ENCODE measurements around the gene LAIR1.
"Not testable (repeated sequence)": the region's sequence is repeated elsewhere in the genome, so short reads cannot be mapped to it uniquely, and the experiment has no call there.

Gene LAIR1

GRCh38 chr19:54364775-54365257, at the start of gene LAIR1:
LAIR1 (minus strand) TSS chr19:54364931; CDS start chr19:54364804, 127 bp downstream.
- peak in 2 of 4 experiments; percentile 38 to 50 for DNase-seq (ENCODE audit: low read depth in 4 of 4, low spot score in 1 of 4)

GRCh38 chr19:54414156-54414555, 49.4 kb upstream of the LAIR1 start:
- DNase-seq (ENCODE audit: low read depth in 4 of 4, low spot score in 1 of 4), result no peak

- no peak for DNase-seq (ENCODE audit: low read depth in 4 of 4, low spot score in 1 of 4)
Measured at GRCh38 chr19:54412877-54413276, 48.1 kb upstream of the LAIR1 start.

- no peak for DNase-seq (ENCODE audit: low read depth in 4 of 4, low spot score in 1 of 4)
Measured at GRCh38 chr19:54411033-54411432, 46.3 kb upstream of the LAIR1 start.

- DNase-seq (ENCODE audit: low read depth in 4 of 4, low spot score in 1 of 4), result no peak
Measured at GRCh38 chr19:54408456-54409026, 43.8 kb upstream of the LAIR1 start.

GRCh38 chr19:54407780-54408179, 43.0 kb upstream of the LAIR1 start:
- DNase-seq (ENCODE audit: low read depth in 4 of 4, low spot score in 1 of 4), result no peak

- DNase-seq (ENCODE audit: low read depth in 4 of 4, low spot score in 1 of 4), result no peak
Measured at GRCh38 chr19:54405628-54406027, 40.9 kb upstream of the LAIR1 start.

- no peak for DNase-seq (ENCODE audit: low read depth in 4 of 4, low spot score in 1 of 4)
Measured at GRCh38 chr19:54403054-54403453, 38.3 kb upstream of the LAIR1 start.

- no peak for DNase-seq (ENCODE audit: low read depth in 4 of 4, low spot score in 1 of 4)
Measured at GRCh38 chr19:54400913-54401312, 36.2 kb upstream of the LAIR1 start.

- no peak for DNase-seq (ENCODE audit: low read depth in 4 of 4, low spot score in 1 of 4)
Measured at GRCh38 chr19:54399189-54399588, 34.5 kb upstream of the LAIR1 start.

GRCh38 chr19:54395685-54396084, 31.0 kb upstream of the LAIR1 start:
- no peak for DNase-seq (ENCODE audit: low read depth in 4 of 4, low spot score in 1 of 4)

- DNase-seq (ENCODE audit: low read depth in 4 of 4, low spot score in 1 of 4), result no peak
Measured at GRCh38 chr19:54393381-54393780, 28.6 kb upstream of the LAIR1 start.

- no peak for DNase-seq (ENCODE audit: low read depth in 4 of 4, low spot score in 1 of 4)
Measured at GRCh38 chr19:54392105-54392504, 27.4 kb upstream of the LAIR1 start.

- DNase-seq (ENCODE audit: low read depth in 4 of 4, low spot score in 1 of 4), result no peak
Measured at GRCh38 chr19:54391589-54392061, 26.9 kb upstream of the LAIR1 start.

GRCh38 chr19:54390942-54391577, 26.3 kb upstream of the LAIR1 start:
- DNase-seq (ENCODE audit: low read depth in 4 of 4, low spot score in 1 of 4), result peak; percentile 44 to 60 (median 48)

- DNase-seq (ENCODE audit: low read depth in 4 of 4, low spot score in 1 of 4), result no peak
Measured at GRCh38 chr19:54389553-54389952, 24.8 kb upstream of the LAIR1 start.

GRCh38 chr19:54388802-54389139, 24.0 kb upstream of the LAIR1 start:
- DNase-seq (ENCODE audit: low read depth in 4 of 4, low spot score in 1 of 4), result no peak

GRCh38 chr19:54387991-54388801, 23.5 kb upstream of the LAIR1 start:
- DNase-seq (ENCODE audit: low read depth in 4 of 4, low spot score in 1 of 4), result peak in 1 of 4 experiments; percentile 21

- no peak for DNase-seq (ENCODE audit: low read depth in 4 of 4, low spot score in 1 of 4)
Measured at GRCh38 chr19:54383330-54383729, 18.6 kb upstream of the LAIR1 start.

GRCh38 chr19:54382041-54382440, 17.3 kb upstream of the LAIR1 start:
- DNase-seq (ENCODE audit: low read depth in 4 of 4, low spot score in 1 of 4), result not testable (repeated sequence)

- no peak for DNase-seq (ENCODE audit: low read depth in 4 of 4, low spot score in 1 of 4)
Measured at GRCh38 chr19:54380897-54381296, 16.2 kb upstream of the LAIR1 start.

GRCh38 chr19:54379187-54379678, 14.5 kb upstream of the LAIR1 start:
- DNase-seq (ENCODE audit: low read depth in 4 of 4, low spot score in 1 of 4), result no peak
